ENCODE data around the gene TMA7B. TPM values are rescaled to one million over a fixed set of nuclear protein-coding genes. Genes with fewer than 3 reads are reported as not detected.
A peak's percentile ranks its signal among the peaks of the same experiment; 100 is the strongest.
"Not testable (repeated sequence)": the region's sequence is repeated elsewhere in the genome, so short reads cannot be mapped to it uniquely, and the experiment has no call there.

TMA7B gene
- total RNA-seq, 2 donors from 2014 or later = 4.6 TPM; not detected in 1

GRCh38 chr22:39991159-39991860, 31.1 kb downstream of the TMA7B start:
- TF ChIP-seq CTCF (IDR thresholded peaks at IDR 0.05) = no peak
- no peaks in the 10 kb centered on the region for H3K9me3 ChIP-seq
- DNase-seq (ENCODE audit: low spot score) (no peak), ATAC-seq (ENCODE audit: insufficient number of reproducible peaks, low FRiP score, low read depth) (no peak)
- H3K27me3 ChIP-seq (replicated peaks; ENCODE audit: insufficient read depth) = no peaks in the 10 kb centered on the region
- no peaks in the 10 kb centered on the region for H3K36me3 ChIP-seq
- no peak overlapping the region for H3K4me3 ChIP-seq
- H3K4me1 ChIP-seq (ENCODE audit: control insufficient read depth in 1 of 2, low read depth in 2 of 2) = no peaks in the 10 kb centered on the region
- no peak overlapping the region for H3K27ac ChIP-seq

GRCh38 chr22:39992088-39992826, 32.1 kb downstream of the TMA7B start:
- ATAC-seq (ENCODE audit: insufficient number of reproducible peaks, low FRiP score, low read depth) (no peak), DNase-seq (ENCODE audit: low spot score) (no peak)
- Histone ChIP-seq H3K4me3 (no peak overlapping the region), H3K9me3 (no peaks in the 10 kb centered on the region), H3K27me3 (replicated peaks; ENCODE audit: insufficient read depth) (no peaks in the 10 kb centered on the region), H3K4me1 (ENCODE audit: control insufficient read depth in 1 of 2, low read depth in 2 of 2) (no peaks in the 10 kb centered on the region), H3K27ac (no peak overlapping the region), H3K36me3 (no peaks in the 10 kb centered on the region)
- TF ChIP-seq CTCF (IDR thresholded peaks at IDR 0.05) = no peak

- H3K36me3 ChIP-seq; DNase-seq (ENCODE audit: low spot score); ATAC-seq (ENCODE audit: insufficient number of reproducible peaks, low FRiP score, low read depth); H3K4me3 ChIP-seq; H3K9me3 ChIP-seq; H3K4me1 ChIP-seq (ENCODE audit: control insufficient read depth in 1 of 2, low read depth in 2 of 2); H3K27ac ChIP-seq; H3K27me3 ChIP-seq (replicated peaks; ENCODE audit: insufficient read depth): not testable (repeated sequence)
Measured at GRCh38 chr22:39992894-39993293, 32.7 kb downstream of the TMA7B start.

GRCh38 chr22:39994041-39994565, 33.9 kb downstream of the TMA7B start:
- no peak overlapping the region for H3K4me3 ChIP-seq
- no peaks in the 10 kb centered on the region for H3K36me3 ChIP-seq
- no peak for TF ChIP-seq CTCF (IDR thresholded peaks at IDR 0.05)
- H3K4me1 ChIP-seq (ENCODE audit: control insufficient read depth in 1 of 2, low read depth in 2 of 2) = no peaks in the 10 kb centered on the region
- no peak for DNase-seq (ENCODE audit: low spot score)
- no peaks in the 10 kb centered on the region for H3K9me3 ChIP-seq
- no peaks in the 10 kb centered on the region for H3K27me3 ChIP-seq (replicated peaks; ENCODE audit: insufficient read depth)
- ATAC-seq (ENCODE audit: insufficient number of reproducible peaks, low FRiP score, low read depth) = no peak
- H3K27ac ChIP-seq = no peak overlapping the region

GRCh38 chr22:39994566-39995392, 34.6 kb downstream of the TMA7B start, which contains the start of gene FAM83F:
TSS of gene FAM83F (plus strand) at chr22:39994954. CDS start at chr22:39995043, 89 bp downstream.
- no peak within 1 kb of the TSS for H3K27ac ChIP-seq
- H3K4me1 ChIP-seq (ENCODE audit: control insufficient read depth in 1 of 2, low read depth in 2 of 2) = no peaks in the 10 kb centered on the region
- no peaks in the 10 kb centered on the region for H3K9me3 ChIP-seq
- no peak for ATAC-seq (ENCODE audit: insufficient number of reproducible peaks, low FRiP score, low read depth)
- H3K27me3 ChIP-seq (replicated peaks; ENCODE audit: insufficient read depth) = no peaks in the 10 kb centered on the region
- no peak for TF ChIP-seq CTCF (IDR thresholded peaks at IDR 0.05)
- DNase-seq (ENCODE audit: low spot score) = no peak
- peak within 1 kb of the TSS; percentile 52 for H3K4me3 ChIP-seq
- H3K36me3 ChIP-seq = no peaks in the 10 kb centered on the region
